Neural crest cell (in vitro differentiated cells): ENCODE results near the gene ATRNL1. TPM values are rescaled to one million over a fixed set of nuclear protein-coding genes. Genes with fewer than 3 reads are reported as not detected.
"Not testable (repeated sequence)": the region's sequence is repeated elsewhere in the genome, so short reads cannot be mapped to it uniquely, and the experiment has no call there.

Source experiments
- DNase-seq: peaks from one replicate; pipeline ENCODE4 v3.0.0; 2021; ENCODE audit warnings: low read depth, mixed read lengths, low spot score
- H3K27ac Mint-ChIP-seq: one replicate; pipeline ENCODE4 v1.8.0; 2021; ENCODE audit warnings: mild to moderate bottlenecking, mixed read lengths; ENCODE audit not compliant: unreplicated experiment
- H3K27me3 Mint-ChIP-seq: 2 replicates; pipeline ENCODE4 v1.8.0; 2021; ENCODE audit warnings: low read depth, mild to moderate bottlenecking, mixed read lengths
- H3K36me3 Mint-ChIP-seq: 2 replicates; pipeline ENCODE4 v1.8.0; 2021; ENCODE audit warnings: low read depth, mild to moderate bottlenecking, mixed read lengths
- H3K4me1 Mint-ChIP-seq: 2 replicates; pipeline ENCODE4 v1.8.0; 2021; ENCODE audit warnings: mixed read lengths
- H3K4me3 Mint-ChIP-seq: one replicate; pipeline ENCODE4 v1.8.0; 2021; ENCODE audit warnings: mild to moderate bottlenecking, mixed read lengths
- H3K9me3 Mint-ChIP-seq: 2 replicates; pipeline ENCODE4 v1.8.0; 2021; ENCODE audit warnings: mixed read lengths
- total RNA-seq: library from RNA; stranded (reverse); gene quantifications from 2 replicates; pipeline ENCODE4 v1.2.1, GENCODE V29; 2021
- TF ChIP-seq, protein P1 (sequence below): fragments of 200-600 bp; sonication (generic); conservative IDR thresholded peaks from 2 replicates; pipeline ENCODE4 v1.5.0; 2021; ENCODE audit warnings: antibody characterized with exemption, mild to moderate bottlenecking

ATRNL1 gene
- total RNA-seq, 1 donor from 2014 or later: 46.9 TPM

DNA sequence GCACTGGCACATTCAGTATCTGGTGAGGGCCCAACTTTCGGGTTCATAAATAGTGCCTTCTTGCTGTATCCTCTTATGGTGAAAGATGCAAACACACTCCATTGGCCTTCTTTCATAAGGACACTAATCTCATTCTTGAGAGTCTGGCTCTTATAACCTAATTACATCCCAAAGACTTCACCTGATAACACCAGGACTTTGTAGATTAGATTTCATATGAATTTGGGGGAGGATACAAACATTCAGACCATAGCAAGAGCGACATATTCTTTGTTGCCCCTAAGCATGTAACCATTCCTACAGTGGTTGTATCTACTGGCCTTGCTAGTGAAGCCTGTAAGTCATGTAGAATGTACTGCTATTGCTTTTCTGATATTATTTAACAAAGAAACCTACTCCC lies 654.6 kb downstream of the ATRNL1 start:
- Mint-ChIP-seq H3K4me3 (no peak overlapping the region), H3K27me3 (no peaks in the 10 kb centered on the region), H3K27ac (no peak overlapping the region), H3K9me3 (peaks cover 5% of the 10 kb centered on the region), H3K36me3 (peaks cover 2% of the 10 kb centered on the region), H3K4me1 (no peaks in the 10 kb centered on the region)
- TF ChIP-seq, protein P1, sequence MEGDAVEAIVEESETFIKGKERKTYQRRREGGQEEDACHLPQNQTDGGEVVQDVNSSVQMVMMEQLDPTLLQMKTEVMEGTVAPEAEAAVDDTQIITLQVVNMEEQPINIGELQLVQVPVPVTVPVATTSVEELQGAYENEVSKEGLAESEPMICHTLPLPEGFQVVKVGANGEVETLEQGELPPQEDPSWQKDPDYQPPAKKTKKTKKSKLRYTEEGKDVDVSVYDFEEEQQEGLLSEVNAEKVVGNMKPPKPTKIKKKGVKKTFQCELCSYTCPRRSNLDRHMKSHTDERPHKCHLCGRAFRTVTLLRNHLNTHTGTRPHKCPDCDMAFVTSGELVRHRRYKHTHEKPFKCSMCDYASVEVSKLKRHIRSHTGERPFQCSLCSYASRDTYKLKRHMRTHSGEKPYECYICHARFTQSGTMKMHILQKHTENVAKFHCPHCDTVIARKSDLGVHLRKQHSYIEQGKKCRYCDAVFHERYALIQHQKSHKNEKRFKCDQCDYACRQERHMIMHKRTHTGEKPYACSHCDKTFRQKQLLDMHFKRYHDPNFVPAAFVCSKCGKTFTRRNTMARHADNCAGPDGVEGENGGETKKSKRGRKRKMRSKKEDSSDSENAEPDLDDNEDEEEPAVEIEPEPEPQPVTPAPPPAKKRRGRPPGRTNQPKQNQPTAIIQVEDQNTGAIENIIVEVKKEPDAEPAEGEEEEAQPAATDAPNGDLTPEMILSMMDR: no peak
- DNase-seq: no peak

DNA sequence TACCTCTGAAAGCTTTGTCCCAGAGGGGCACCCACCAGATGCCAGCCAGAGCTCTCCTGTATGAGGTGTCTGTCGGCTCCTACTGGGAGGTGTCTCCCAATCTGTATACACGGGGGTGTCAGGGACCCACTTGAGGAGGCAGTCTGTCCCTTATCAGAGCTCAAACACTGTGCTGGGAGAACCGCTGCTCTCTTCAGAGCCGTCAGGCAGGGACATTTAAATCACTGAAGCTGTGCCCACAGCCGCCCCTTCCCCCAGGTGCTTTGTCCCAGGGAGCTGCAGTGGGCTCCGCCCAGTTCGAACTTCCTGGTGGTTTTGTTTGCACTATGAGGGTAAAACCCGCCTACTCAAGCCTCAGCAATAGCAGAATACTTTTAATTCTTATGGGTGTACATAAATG lies 665.3 kb downstream of the ATRNL1 start:
- H3K4me1 Mint-ChIP-seq: peaks cover 10% of the 10 kb centered on the region
- H3K9me3 Mint-ChIP-seq: peaks cover 20% of the 10 kb centered on the region
- H3K27me3 Mint-ChIP-seq, H3K27ac Mint-ChIP-seq, H3K4me3 Mint-ChIP-seq, DNase-seq: not testable (repeated sequence)
- peaks cover 13% of the 10 kb centered on the region for H3K36me3 Mint-ChIP-seq

DNA sequence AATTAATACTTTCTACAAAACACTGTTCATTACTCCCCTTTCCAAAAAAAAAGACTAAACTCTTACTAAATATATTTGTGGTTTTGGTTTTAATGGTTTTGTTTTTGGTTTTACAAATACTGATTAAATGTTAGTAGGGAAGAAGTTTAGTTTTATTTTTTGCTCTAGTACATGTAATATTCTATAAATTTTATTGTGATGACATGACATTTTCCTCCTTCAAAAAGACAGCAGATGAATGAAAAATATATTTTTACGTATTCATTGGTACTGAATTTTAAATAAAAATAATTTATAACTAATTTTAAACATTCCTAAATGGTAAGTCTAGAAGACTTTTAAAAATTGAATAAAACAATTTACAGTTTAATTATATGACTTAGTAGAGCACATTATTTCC lies 667.0 kb downstream of the ATRNL1 start:
- TF ChIP-seq, protein P1: no peak
- H3K4me1 Mint-ChIP-seq: peaks cover 10% of the 10 kb centered on the region
- H3K27me3 Mint-ChIP-seq: no peaks in the 10 kb centered on the region
- no peak overlapping the region for H3K27ac Mint-ChIP-seq
- no peak overlapping the region for H3K4me3 Mint-ChIP-seq
- DNase-seq: no peak
- H3K9me3 Mint-ChIP-seq: peaks cover 20% of the 10 kb centered on the region
- peaks cover 13% of the 10 kb centered on the region for H3K36me3 Mint-ChIP-seq

DNA sequence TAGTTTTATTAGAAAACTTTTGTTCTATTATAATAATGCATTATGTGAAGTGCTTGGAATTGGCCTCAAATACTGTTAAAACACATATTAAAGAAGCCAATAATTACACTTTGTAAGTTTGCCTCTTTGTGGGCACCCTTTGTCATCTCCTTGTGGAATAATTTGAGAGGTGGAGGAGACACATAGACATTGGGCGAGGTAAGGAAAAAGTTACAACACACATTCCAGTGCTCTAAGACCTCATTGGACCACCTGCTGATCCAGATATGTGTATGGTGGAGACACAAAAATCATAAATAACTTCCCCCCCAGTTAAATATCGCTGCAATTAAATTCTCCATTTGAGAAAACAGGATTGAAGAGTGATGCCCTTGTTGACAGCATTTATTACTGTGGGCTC lies 668.0 kb downstream of the ATRNL1 start:
- H3K9me3 Mint-ChIP-seq: peaks cover 14% of the 10 kb centered on the region
- no peak overlapping the region for H3K27ac Mint-ChIP-seq
- H3K4me1 Mint-ChIP-seq: peaks cover 10% of the 10 kb centered on the region
- H3K36me3 Mint-ChIP-seq: peaks cover 7% of the 10 kb centered on the region
- no peaks in the 10 kb centered on the region for H3K27me3 Mint-ChIP-seq
- TF ChIP-seq, protein P1: no peak
- H3K4me3 Mint-ChIP-seq: no peak overlapping the region
- no peak for DNase-seq

DNA sequence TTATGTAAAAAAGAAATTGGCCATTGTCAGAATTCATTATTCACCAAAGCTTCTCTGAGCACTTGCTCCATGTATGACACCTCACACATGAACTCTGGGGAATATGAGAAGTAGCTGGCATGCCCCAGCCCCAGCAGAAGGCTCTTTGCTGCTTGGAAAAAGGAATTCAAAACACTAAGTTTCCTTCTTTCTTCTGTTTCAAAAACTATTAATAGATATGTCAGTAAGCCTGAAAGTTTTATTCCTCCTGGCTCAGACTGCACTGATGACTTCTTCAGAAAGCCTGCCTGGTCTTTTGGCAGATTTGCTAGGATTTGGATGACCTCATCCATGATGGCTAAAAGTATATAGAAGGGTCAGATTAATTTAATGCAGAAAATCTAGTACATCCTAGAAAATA lies 668.9 kb downstream of the ATRNL1 start:
- Mint-ChIP-seq H3K4me3 (no peak overlapping the region), H3K36me3 (no peaks in the 10 kb centered on the region), H3K27ac (no peak overlapping the region), H3K4me1 (peaks cover 10% of the 10 kb centered on the region), H3K9me3 (peaks cover 6% of the 10 kb centered on the region), H3K27me3 (no peaks in the 10 kb centered on the region)
- no peak for DNase-seq
- TF ChIP-seq, protein P1: no peak

DNA sequence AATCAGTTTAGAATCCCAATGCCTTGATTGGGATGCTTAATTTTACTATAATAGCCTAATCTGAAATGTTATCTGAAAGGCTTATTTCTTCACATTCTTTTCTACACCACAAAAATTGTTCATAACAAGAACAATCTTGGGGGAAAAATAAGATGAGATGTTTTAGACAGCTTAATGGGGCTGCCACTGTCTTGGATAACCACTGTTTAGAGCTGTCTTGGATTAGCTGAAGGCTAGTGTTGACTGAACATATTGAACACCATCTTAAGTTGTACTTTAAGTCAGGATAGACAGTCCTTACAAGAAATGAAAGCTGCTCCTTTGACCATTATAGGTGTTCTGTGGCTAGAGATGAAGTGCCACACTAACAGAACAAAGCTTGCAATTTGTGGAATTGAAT lies 678.6 kb downstream of the ATRNL1 start:
- Mint-ChIP-seq H3K4me1 (peaks cover 5% of the 10 kb centered on the region), H3K27me3 (no peaks in the 10 kb centered on the region), H3K36me3 (no peaks in the 10 kb centered on the region), H3K9me3 (no peaks in the 10 kb centered on the region), H3K4me3 (no peak overlapping the region), H3K27ac (no peak overlapping the region)
- no peak for DNase-seq
- TF ChIP-seq, protein P1: no peak
